Measurements from ENCODE around the gene NLRP11. TPM values are rescaled to one million over a fixed set of nuclear protein-coding genes. Genes with fewer than 3 reads are reported as not detected.

Gene NLRP11
- total RNA-seq = 0.17 TPM

DNA sequence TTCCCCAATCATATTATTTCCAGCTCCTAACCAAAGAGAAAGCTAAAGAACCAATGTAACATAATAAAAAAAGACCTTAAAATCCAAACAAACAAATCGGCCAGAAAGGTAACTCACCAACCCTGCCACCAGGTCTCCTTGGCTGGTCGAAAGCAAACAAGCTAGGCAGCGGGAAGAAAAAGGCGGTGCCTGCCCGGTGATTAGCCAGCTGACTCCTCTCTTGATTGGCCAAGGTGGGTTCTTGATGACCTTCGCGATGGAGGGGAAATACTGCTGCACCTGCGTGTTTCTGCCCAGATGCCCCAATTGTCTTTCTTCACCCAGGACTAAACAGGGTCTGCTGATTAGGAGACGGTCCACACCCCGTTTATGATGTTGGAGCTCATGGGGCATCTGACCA lies at the start of gene NLRP11:
TSS of gene NLRP11 (minus strand) at position 154 of the 400 bp plus-strand sequence. CDS start 13,825 bp downstream, outside the sequence.
- no peak for DNase-seq (ENCODE audit: low spot score)

DNA sequence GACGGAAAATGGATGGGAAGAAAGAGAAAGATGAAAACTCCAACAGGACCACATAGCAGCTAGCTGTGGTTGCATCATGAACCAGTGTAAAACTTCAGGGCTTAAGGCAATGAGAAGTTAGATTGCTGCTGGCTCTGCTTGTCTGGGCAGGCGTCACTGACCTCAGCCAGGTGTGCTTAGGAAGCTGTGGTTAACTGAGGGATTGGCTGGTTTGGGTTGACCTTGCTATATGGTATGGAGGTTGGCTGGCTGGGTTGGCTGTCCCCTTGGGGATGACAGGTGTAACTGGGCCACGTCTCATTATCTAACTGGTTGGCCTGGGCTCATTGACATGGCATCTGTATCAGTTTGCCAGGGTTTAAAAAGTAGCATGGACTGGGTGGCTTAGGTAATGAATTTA lies 45.4 kb upstream of the NLRP11 start:
- DNase-seq (ENCODE audit: low spot score) = no peak

DNA sequence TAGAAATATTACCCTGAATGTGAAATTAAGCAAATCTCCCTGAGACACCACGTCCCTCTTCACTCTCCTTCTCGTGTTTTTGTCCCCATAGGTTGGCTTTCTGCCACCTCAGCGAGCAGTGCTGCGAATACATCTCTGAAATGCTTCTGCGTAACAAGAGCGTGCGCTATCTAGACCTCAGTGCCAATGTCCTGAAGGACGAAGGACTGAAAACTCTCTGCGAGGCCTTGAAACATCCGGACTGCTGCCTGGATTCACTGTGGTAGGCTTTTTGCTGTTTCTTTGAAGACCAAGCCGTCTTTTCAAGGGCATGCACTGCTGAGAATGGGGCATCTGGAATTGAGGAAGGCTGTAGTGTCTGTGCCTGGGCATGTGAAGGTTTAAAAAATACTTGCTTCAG lies 38.9 kb upstream of the NLRP11 start:
- no peak for DNase-seq (ENCODE audit: low spot score)

DNA sequence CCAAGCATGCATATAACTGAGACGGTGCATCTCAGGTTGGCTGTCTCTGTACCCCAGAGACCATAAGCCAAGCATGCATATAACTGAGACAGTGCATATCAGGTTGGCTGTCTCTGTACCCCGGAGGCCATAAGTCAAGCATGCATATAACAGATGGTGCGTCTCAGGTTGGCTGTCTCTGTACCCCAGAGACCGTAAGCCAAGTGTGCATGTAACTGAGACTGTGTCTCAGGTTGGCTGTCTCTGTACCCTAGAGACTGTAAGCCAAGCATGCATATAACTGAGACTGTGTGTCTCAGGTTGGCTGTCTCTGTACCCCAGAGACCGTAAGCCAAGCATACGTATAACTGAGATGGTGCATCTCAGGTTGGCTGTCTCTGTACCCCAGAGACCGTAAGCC lies 35.3 kb upstream of the NLRP11 start:
- DNase-seq (ENCODE audit: low spot score) = no peak

DNA sequence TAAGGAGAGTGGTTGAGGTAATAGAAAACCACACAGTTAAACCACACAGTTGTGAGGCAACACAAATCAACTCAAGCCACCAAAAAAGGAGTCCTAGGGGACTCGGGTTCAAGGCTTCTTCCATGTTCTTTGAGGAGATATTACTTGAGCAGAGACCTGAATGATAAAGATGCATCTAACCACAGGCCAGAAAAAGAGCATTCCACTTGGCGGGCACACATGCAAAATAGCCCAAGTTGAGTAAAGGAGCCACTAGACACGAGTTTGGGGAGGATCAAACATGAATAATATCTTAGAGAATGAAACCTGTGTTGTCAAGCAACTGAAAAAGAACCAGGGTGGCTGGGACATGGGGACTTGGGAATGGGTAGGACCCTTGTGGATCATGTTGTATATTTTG lies 34.7 kb upstream of the NLRP11 start:
- no peak for DNase-seq (ENCODE audit: low spot score)

DNA sequence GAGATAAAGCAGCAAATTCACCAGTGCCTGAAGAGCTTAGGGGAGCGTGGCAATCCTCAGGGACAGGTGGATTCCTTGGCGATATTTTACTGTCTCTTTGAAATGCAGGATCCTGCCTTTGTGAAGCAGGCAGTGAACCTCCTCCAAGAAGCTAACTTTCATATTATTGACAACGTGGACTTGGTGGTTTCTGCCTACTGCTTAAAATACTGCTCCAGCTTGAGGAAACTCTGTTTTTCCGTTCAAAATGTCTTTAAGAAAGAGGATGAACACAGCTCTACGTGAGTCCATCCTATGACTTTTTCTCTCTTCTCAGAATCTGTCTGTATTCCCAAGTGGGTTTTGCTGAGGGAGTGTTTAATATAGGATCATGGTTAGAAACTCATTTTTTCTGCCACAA lies 27.2 kb upstream of the NLRP11 start:
- DNase-seq (ENCODE audit: low spot score) = no peak

DNA sequence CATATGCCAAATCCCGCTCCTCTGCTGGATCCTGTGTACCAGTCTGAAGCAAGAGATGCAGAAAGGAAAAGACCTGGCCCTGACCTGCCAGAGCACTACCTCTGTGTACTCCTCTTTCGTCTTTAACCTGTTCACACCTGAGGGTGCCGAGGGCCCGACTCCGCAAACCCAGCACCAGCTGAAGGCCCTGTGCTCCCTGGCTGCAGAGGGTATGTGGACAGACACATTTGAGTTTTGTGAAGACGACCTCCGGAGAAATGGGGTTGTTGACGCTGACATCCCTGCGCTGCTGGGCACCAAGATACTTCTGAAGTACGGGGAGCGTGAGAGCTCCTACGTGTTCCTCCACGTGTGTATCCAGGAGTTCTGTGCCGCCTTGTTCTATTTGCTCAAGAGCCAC lies 26.6 kb upstream of the NLRP11 start:
- no peak for DNase-seq (ENCODE audit: low spot score)

DNA sequence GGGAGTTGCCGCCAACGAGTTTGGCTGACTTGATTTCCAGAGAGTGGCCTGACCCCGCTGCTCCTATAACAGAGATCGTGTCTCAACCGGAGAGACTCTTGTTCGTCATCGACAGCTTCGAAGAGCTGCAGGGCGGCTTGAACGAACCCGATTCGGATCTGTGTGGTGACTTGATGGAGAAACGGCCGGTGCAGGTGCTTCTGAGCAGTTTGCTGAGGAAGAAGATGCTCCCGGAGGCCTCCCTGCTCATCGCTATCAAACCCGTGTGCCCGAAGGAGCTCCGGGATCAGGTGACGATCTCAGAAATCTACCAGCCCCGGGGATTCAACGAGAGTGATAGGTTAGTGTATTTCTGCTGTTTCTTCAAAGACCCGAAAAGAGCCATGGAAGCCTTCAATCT lies 26.2 kb upstream of the NLRP11 start:
- DNase-seq (ENCODE audit: low spot score) = no peak

DNA sequence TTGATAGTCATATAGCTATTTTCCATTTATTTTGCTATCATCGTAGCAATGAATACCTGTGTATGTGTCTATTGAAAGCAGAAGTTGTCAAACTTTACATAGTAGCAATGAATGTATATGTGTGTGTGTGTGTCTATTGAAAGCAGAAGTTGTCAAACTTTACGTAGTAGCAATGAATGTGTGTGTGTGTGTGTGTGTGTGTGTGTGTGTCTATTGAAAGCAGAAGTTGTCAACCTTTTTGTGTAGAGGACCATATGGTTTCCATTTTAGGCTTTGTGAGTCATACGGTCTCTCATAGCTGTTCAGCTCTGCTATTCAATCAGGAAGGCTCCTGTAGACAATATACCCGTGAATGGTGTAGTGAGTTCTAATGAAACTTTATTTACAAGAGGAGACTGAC lies 25.4 kb upstream of the NLRP11 start:
- DNase-seq (ENCODE audit: low spot score) = no peak

DNA sequence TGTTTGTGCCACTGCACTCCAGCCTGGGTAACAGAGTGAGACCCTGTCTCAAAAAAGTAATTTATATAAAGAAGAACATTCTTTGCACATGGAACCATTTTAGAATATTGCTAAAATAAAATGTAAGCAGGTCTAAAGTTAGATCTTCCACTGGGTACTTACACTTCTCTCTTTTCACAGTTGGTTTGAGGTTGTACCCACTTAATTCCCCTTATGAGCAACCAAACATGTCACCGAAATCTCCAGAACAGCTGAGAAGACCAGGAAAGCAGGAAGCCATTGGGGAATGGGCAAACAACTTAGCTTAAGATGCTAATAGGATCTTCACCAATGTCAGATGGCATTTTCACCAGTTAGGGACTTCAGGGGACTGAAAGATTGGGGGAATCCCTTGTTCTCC lies 23.4 kb upstream of the NLRP11 start:
- DNase-seq (ENCODE audit: low spot score) = no peak

DNA sequence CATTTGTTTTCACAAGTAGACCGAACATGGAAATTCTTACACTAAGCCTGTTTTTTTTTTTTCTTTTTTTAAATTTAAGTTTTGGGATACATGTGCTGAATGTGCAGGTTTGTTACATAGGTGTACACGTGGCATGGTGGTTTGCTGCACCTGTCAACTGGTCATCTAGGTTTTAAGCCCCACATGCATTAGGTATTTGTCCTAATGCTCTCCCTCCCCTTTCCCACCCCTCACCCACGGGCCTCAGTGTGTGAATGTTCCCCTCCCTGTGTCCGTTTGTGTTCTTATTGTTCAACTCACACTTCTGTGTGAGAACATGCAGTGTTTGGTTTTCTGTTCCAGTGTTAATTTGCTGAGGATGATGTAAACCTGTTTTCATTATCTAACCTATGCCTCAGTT lies 7.1 kb upstream of the NLRP11 start:
- no peak for DNase-seq (ENCODE audit: low spot score)

DNA sequence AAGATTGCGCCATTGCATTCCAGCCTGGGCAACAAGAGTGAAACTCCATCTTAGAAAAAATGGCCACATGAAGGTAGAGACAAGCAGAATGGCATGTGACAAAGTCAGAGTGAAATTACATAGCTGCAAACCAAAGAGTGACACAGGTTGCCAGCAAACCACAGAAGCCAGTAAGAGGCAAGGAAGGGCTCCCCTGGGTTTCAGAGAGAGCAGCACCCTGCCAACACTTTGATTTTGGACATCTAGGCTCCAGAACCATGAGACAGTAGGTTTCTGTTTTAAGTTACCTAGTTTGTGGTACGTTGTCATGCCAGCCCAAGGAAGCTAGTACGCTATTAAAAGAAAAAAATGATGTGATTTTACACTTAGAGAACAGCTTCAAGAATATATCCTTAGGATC lies 6.5 kb upstream of the NLRP11 start:
- DNase-seq (ENCODE audit: low spot score) = no peak

DNA sequence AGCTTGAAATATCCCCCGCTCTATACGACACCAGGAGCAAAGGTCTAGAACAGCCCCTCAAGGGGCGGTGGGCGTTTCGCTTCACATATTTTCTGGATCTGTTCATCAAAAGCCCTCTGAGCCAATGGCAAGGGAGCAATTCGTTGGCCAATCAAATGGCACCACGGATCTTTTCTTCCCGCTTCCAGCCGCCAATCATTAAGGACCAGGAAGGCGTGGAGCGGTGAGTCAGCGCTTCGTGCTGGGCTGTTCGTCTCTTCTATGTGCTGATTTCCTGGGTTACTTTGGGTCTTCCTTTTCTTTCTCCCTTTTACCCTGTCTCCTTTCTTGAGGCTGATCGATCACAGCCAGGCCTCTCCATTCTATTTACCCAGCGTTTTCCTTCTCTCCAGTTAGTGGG lies 4.5 kb upstream of the NLRP11 start, which contains the start of gene NLRP4:
TSS of gene NLRP4 (plus strand) at position 201 of the 400 bp plus-strand sequence. CDS start 15,541 bp downstream, outside the sequence.
- DNase-seq (ENCODE audit: low spot score) = no peak

DNA sequence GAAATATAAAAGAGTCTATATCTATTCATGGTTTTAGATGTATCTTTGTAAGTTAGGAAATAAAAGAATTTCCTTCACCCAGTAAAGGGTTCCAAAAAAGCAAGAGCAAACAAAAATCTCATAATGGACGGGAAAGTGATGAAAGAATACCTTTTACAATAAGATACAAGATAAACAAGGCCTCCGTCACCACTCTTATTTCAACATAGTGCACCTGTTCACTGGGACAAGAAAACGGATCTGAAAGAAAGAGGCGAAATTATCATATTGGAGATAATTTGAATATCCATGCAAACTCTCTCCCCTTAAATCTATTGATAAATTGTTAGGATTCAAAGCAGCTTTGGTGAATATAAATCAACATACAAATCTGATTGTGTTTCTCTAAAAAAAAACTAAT lies 877 bp upstream of the NLRP11 start:
- no peak for DNase-seq (ENCODE audit: low spot score)

DNA sequence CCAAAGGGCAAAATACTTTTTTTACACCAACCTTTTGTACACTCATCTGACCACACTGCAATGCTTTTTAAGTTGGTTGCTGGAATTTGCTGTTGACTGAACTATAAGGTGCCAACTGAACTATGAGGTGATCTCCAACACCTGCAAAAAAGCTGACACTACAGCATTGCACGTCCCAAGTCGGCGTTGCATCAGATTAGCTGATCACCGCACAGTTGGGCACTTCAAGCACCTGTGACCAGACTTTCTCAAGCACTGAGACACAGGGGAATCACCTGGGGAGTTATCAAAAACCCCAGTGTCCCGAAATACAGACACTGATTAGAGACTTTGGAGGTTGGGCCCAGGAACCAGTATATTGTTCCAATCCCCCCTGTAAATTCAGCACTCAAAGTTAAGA lies 1.1 kb downstream of the NLRP11 start:
- DNase-seq (ENCODE audit: low spot score) = no peak

DNA sequence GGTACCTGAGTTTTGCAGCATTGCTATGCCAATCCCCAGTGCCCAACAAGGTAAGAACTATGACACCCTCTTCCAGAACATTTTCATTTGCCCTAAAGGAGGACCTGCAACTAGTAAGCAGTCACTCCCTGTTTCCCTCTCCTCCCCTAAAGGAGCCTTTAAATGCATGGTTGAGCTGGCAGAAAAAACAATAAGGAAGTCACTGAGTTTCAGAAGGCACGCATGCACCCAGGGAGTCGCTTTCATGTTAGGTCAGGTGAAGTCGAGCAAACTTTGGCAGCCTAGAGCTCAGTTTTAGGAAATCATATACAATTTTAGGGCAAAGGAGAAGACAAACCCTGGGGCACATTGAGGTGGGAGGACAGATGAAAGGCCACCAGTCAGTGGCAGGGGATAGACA lies 11.8 kb downstream of the NLRP11 start:
- no peak for DNase-seq (ENCODE audit: low spot score)

DNA sequence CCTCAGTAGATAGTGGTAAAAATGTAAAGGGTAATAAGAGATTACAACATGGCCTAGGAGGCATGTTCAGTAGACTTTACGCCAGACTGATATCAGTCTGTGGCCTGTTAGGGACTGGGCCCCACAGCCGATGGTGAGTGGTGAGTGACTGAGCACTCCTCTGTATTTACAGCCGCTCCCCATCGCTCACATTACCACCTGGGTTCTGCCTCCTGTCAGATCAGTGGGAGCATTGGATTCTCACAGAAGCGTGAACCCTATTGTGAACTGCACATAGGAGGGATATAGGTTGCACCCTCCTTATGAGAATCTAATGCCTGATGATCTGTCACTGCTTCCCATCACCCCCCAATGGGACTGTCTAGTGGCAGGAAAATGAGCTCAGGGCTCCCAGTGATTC lies 17.9 kb downstream of the NLRP11 start:
- DNase-seq (ENCODE audit: low spot score) = no peak

DNA sequence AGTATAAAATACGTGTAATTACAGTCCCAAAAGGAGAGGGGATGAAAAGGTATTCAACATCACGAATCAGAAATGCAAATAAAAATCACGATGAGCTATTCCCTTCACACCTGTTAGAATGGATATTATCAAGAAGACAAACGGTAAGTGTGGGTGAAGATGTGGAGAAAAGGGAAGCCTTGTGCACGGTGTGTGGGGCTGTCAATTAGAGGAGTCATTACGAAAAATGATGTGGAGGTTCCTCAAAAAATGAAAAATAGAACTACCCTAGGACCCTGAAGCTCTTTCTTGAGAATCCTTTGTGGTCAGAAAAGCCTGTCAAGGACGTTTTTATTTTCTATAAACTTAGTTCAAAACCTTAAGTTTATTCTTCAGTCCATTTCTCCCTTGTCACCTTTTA lies 19.4 kb downstream of the NLRP11 start:
- DNase-seq (ENCODE audit: low spot score) = no peak

DNA sequence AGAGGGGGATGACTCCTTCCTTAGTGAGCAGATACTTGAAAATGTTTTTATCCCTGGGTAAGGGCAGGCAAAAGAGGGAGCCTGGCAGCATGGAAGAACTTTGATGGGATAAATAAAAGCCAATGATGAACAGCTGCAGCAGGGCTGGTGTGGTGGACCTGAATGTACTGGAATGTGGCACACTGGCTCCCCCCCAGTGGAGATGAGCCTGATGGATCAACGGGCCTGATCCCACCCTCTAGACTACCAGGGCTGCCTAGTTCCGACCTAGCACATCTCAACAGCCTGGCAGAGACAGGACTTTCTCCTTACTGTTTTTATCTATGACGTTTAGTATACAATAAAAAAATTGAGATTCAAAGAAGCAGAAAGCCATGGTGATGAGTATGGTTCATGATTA lies 20.5 kb downstream of the NLRP11 start:
- no peak for DNase-seq (ENCODE audit: low spot score)

DNA sequence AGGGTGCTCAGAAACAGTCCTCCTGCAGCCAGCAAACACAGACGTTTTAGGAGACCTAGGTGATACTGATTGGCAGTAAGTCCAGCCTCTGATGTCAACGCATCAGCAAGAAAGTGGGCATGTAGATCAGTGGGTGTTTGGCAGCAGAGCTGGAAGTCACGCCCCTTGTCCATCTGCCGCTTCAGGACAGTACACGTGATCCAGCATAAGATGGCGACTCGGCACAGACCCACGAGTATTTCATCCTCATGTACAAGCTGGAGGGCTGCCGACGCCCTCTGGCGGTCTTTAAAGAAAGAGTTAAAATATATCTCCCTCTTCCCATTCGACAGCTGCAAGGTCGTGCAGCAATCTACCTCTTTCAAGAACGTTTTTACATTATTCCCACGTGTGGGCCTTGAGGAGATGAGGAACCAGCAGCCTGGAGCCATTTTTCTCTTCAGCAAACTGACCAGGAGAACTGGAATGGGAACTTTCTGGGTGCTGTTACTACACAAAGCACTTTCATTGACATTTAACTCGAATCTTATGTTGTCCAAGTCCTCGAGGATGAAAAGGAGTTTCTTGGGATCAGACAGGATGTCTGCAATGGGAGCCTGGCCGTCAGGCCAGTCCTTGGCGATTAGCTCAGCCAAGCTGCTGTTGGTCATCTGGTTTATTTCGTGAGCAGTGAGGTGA lies 22.3 kb downstream of the NLRP11 start:
- DNase-seq (ENCODE audit: low spot score) = peak; percentile 66

DNA sequence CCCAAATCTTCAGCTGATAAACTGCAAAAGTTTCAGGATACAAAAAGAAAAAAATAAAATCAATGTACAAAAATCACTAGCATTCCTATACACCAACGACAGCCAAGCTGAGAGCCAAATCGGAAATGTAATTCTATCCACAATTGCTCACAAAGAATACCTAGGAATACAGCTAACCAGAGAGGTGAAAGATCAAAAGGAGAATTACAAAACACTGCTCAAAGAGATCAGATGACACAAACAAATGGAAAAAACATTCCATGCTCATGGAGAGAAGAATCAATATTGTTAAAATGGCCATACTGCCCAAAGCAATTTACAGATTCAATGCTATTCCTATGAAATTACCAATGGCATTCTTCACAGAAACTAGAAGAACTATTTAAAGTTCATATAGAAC lies 29.5 kb downstream of the NLRP11 start:
- DNase-seq (ENCODE audit: low spot score) = no peak

DNA sequence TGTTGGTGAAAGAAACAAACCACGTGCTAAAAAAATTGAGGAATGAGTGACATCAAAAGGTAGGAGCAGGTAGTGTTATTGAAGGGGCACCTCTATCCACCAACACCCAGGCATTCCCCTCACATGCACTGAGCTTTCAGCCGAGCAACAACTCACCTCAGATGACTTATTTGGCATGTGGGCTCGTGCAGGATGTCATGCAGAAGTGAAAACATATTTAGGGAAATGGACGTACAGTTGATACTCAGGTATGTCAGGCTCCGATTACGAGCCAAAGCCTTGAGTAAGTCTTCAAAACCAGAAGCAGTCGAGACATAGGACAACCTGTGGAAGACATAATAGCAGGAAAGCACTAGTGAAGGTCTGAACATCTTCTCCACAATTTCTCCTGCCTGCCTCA lies 30.4 kb downstream of the NLRP11 start:
- no peak for DNase-seq (ENCODE audit: low spot score)

DNA sequence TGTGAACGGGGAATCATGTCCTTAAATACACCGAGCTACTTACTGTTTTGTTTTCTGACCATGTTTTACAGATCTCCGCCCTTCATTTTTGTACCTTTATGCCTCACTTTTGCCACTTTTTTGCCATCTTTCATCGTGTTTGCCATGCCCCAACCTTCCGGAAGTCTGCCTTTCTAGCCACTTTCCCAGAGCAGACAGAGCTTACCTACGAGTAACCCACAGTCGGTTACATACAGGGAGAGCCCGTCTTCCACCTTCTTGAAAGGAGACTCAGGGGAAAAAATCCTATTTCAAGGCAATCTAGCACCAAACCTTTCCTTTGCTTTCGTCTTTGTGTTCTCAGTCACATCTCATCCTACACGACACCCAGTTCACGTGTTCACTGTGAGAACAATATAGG lies 36.8 kb downstream of the NLRP11 start:
- no peak for DNase-seq (ENCODE audit: low spot score)

DNA sequence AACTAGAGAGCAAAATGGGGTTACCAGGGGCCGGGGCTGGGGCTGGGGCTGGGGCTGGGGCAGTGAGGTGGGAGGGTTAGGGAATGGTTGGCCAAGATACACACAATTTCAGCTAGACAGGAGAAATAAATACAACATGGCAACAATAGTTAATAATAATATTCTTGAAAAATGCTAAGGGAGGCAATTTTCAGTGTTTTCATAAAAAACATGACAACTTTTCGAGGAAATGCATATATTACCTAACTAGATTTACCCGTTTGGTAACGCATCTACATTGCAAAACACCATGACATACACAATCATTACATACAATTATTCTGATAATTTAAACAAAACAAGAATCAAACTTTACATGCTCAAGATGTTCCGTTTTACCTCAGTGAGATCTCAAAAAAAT lies 50.7 kb downstream of the NLRP11 start:
- DNase-seq (ENCODE audit: low spot score) = no peak

Measured in mucosa of gallbladder (tissue), 1 donor.